Mucosa of descending colon (tissue), 3 donors: ENCODE measurements around the gene UNCX. TPM values are rescaled to one million over a fixed set of nuclear protein-coding genes. Genes with fewer than 3 reads are reported as not detected.
"Not testable (repeated sequence)": the region's sequence is repeated elsewhere in the genome, so short reads cannot be mapped to it uniquely, and the experiment has no call there.

Experiments
- ATAC-seq: fragments of 200-7000 bp; cut with Tn5 transposase; one replicate; pipeline ENCODE4 v1.9.1; 2020; ENCODE audit warnings: mild to moderate bottlenecking, moderate library complexity
- DNase-seq, 3 donors: peaks; one replicate each; pipeline ENCODE4 v3.0.0-alpha.2; 2020
- H3K36me3 ChIP-seq: fragments of 200-600 bp; one replicate; pipeline ENCODE4 v1.8.0; 2021; ENCODE audit warnings: low read depth, mild to moderate bottlenecking
- H3K4me1 ChIP-seq: fragments of 200-600 bp; one replicate; pipeline ENCODE4 v1.8.0; 2021; ENCODE audit warnings: low read depth, mild to moderate bottlenecking
- H3K4me3 ChIP-seq: fragments of 200-600 bp; one replicate; pipeline ENCODE4 v1.8.0; 2021; ENCODE audit warnings: mild to moderate bottlenecking
- H3K9me3 ChIP-seq: fragments of 200-600 bp; one replicate; pipeline ENCODE4 v1.8.0; 2021; ENCODE audit warnings: mild to moderate bottlenecking
- CTCF ChIP-seq: fragments of 200-600 bp; IDR thresholded peaks from one replicate; pipeline ENCODE4 v1.8.0; 2022; ENCODE audit warnings: antibody characterized with exemption, mild to moderate bottlenecking
- intact Hi-C, 2 donors: fragments of 100-400 bp; cut with DNase I in 1 of 2; cut with micrococcal nuclease in 1 of 2; formaldehyde crosslinking; loops; one replicate each; pipeline versions ENCODE4 v1.11.0 to v1.11.1; 2022; cut with DNase I, micrococcal nuclease
- total RNA-seq, 3 donors: library from RNA; stranded (reverse); fragmentation: NEBNext Ultra II Directional in 2 of 3; extraction: Animal tissue kit (Norgen Biotek cat#: 25700) in 2 of 3; gene quantifications; one replicate each; pipeline versions ENCODE4 v1.2.1 to v1.2.4, GENCODE V29; 2021 to 2023
- donor health status: DM: no; HTN: no; CAD: no; lungs with moderate emphysema.
- donor health status: DM: no; HTN: no; CAD: no.
- donor health status: DM: no; HTN: yes; CAD: no.

UNCX gene
- total RNA-seq, 3 donors from 2014 or later = not detected

GRCh38 chr7:1259621-1260243 is 27.1 kb downstream of the UNCX start:
- H3K4me3 ChIP-seq = no peak overlapping the region
- ATAC-seq = no peak
- no peak for TF ChIP-seq CTCF
- H3K4me1 ChIP-seq = no peaks in the 10 kb centered on the region
- no peaks in the 10 kb centered on the region for H3K36me3 ChIP-seq
- intact Hi-C loops = no loop called here
- peak in 1 of 3 donors; percentile 30 for DNase-seq
- no peaks in the 10 kb centered on the region for H3K9me3 ChIP-seq

GRCh38 chr7:1260244-1260635 is 27.6 kb downstream of the UNCX start:
- no peak for ATAC-seq
- no peak for TF ChIP-seq CTCF
- intact Hi-C loops = no loop called here

GRCh38 chr7:1261036-1261435 is 28.4 kb downstream of the UNCX start:
- H3K36me3 ChIP-seq, intact Hi-C loops, H3K4me3 ChIP-seq, DNase-seq, ATAC-seq, H3K9me3 ChIP-seq, H3K4me1 ChIP-seq: not testable (repeated sequence)

More at GRCh38 chr7:1260244-1260635, 27.6 kb downstream of the UNCX start:
- no peak for DNase-seq
- Histone ChIP-seq H3K4me3 (no peak overlapping the region), H3K4me1 (no peaks in the 10 kb centered on the region), H3K9me3 (no peaks in the 10 kb centered on the region), H3K36me3 (no peaks in the 10 kb centered on the region)

GRCh38 chr7:1262441-1262840 is 29.8 kb downstream of the UNCX start:
- no peaks in the 10 kb centered on the region for H3K4me1 ChIP-seq
- ATAC-seq = no peak
- H3K36me3 ChIP-seq = no peaks in the 10 kb centered on the region
- TF ChIP-seq CTCF = no peak
- H3K9me3 ChIP-seq = no peaks in the 10 kb centered on the region
- intact Hi-C loops = no loop called here
- no peak overlapping the region for H3K4me3 ChIP-seq
- peak in 1 of 3 donors; percentile 19 for DNase-seq

- no peaks in the 10 kb centered on the region for H3K36me3 ChIP-seq
- H3K4me3 ChIP-seq = no peak overlapping the region
- no peaks in the 10 kb centered on the region for H3K9me3 ChIP-seq
- no peaks in the 10 kb centered on the region for H3K4me1 ChIP-seq
- no peak for ATAC-seq
- DNase-seq = peak in 1 of 3 donors; percentile 33
- TF ChIP-seq CTCF = no peak
- intact Hi-C loops = no loop called here
Observed at GRCh38 chr7:1263391-1263951, 30.8 kb downstream of the UNCX start.

- intact Hi-C loops = no loop called here
- Histone ChIP-seq H3K9me3 (no peaks in the 10 kb centered on the region), H3K4me1 (no peaks in the 10 kb centered on the region), H3K36me3 (no peaks in the 10 kb centered on the region), H3K4me3 (no peak overlapping the region)
- ATAC-seq (no peak), DNase-seq (peak in 1 of 3 donors; percentile 22)
- no peak for TF ChIP-seq CTCF
Observed at GRCh38 chr7:1264345-1265280, 31.9 kb downstream of the UNCX start.
